Measurements from ENCODE around the gene DDX49. TPM values are rescaled to one million over a fixed set of nuclear protein-coding genes. Genes with fewer than 3 reads are reported as not detected.

DDX49 gene
- total RNA-seq, 2 experiments from 2014 or later = 63.7 to 82.4 TPM

- intact Hi-C loops (cut with micrococcal nuclease; ENCODE audit: unreplicated experiment) = loop anchor here (2.0 kb wide), 1 partner anchor 92 kb away; no protein-coding TSS in a partner anchor
- Histone ChIP-seq H3K9me3 (ENCODE audit: low read length) (no peaks in the 10 kb centered on the region), H3K79me2 (ENCODE audit: insufficient read depth, low read depth, low read length) (no peaks in the 10 kb centered on the region), H3K36me3 (ENCODE audit: insufficient read depth, low read length) (peaks cover 3% of the 10 kb centered on the region; the same call in 1 of the 2 replicates), H3K9me2 (ENCODE audit: insufficient read depth, low read length) (no peaks in the 10 kb centered on the region), H3K4me3 (ENCODE audit: low read depth, low read length, poor library complexity, severe bottlenecking) (no peak overlapping the region), H3K27ac (ENCODE audit: low read depth, low read length, poor library complexity, severe bottlenecking) (no peak overlapping the region), H3K4me2 (ENCODE audit: low read length) (no peak overlapping the region; the same call in 1 of the 2 replicates), H4K20me1 (ENCODE audit: insufficient read depth, low read length) (no peaks in the 10 kb centered on the region), H2AFZ (ENCODE audit: low read length) (no peak overlapping the region), H3K4me1 (ENCODE audit: insufficient read depth, low read length, poor library complexity, severe bottlenecking) (no peaks in the 10 kb centered on the region)
- BruUV-seq (replicated peaks) = no TSS peak
- ChIA-PET POLR2A (no interaction called here), CTCF (ENCODE audit: unreplicated experiment) (no interaction called here)
- no peak for DNase-seq (ENCODE audit: low spot score)
- TF ChIP-seq CTCF (conservative IDR thresholded peaks at IDR 0.05; ENCODE audit: low read length) (no peak), EZH2phosphoT487 (IDR thresholded peaks at IDR 0.05; ENCODE audit: borderline replicate concordance, low read depth, low read length) (no peak)
Observed at GRCh38 chr19:18894254-18895037, 25.1 kb upstream of the DDX49 start.

- CTCF ChIA-PET (ENCODE audit: unreplicated experiment) = interaction anchor here (0.5 kb wide), 1 partner anchor 55 kb away, joined by 9 read pairs; no protein-coding TSS in a partner anchor
- Histone ChIP-seq H3K9me3 (ENCODE audit: low read length) (no peaks in the 10 kb centered on the region), H3K4me3 (ENCODE audit: low read depth, low read length, poor library complexity, severe bottlenecking) (no peak overlapping the region), H3K79me2 (ENCODE audit: insufficient read depth, low read depth, low read length) (no peaks in the 10 kb centered on the region), H3K4me2 (ENCODE audit: low read length) (peak overlapping the region; percentile 20; the same call in 1 of the 2 replicates), H3K27ac (ENCODE audit: low read depth, low read length, poor library complexity, severe bottlenecking) (no peak overlapping the region), H4K20me1 (ENCODE audit: insufficient read depth, low read length) (no peaks in the 10 kb centered on the region), H3K4me1 (ENCODE audit: insufficient read depth, low read length, poor library complexity, severe bottlenecking) (no peaks in the 10 kb centered on the region), H3K36me3 (ENCODE audit: insufficient read depth, low read length) (peaks cover 11% of the 10 kb centered on the region; the same call in 1 of the 2 replicates), H3K9me2 (ENCODE audit: insufficient read depth, low read length) (no peaks in the 10 kb centered on the region), H2AFZ (ENCODE audit: low read length) (no peak overlapping the region)
- intact Hi-C loops (cut with micrococcal nuclease; ENCODE audit: unreplicated experiment) = loop anchor here (2.0 kb wide), 1 partner anchor 92 kb away; no protein-coding TSS in a partner anchor
- TF ChIP-seq CTCF (conservative IDR thresholded peaks at IDR 0.05; ENCODE audit: low read length) (peak; percentile 39), EZH2phosphoT487 (IDR thresholded peaks at IDR 0.05; ENCODE audit: borderline replicate concordance, low read depth, low read length) (no peak)
- DNase-seq (ENCODE audit: low spot score) = peak; percentile 34
- POLR2A ChIA-PET = no interaction called here
- BruUV-seq (replicated peaks) = no TSS peak
Observed at GRCh38 chr19:18895038-18895823, 24.3 kb upstream of the DDX49 start.

All from OCI-LY7 (cell line).